WTC11 (cell line): ENCODE results near the gene STARD7. TPM values are rescaled to one million over a fixed set of nuclear protein-coding genes. Genes with fewer than 3 reads are reported as not detected.

Source experiments
- ATAC-seq: fragments of 200-7000 bp; cut with Tn5 transposase; 2 replicates; pipeline ENCODE4 v1.10.0; 2021; ENCODE audit warnings: mild to moderate bottlenecking, moderate library complexity
- CTCF ChIA-PET: fragments of 300-600 bp; sonication (Branson Sonifier 250); formaldehyde crosslinking; loops from one replicate; lab custom pipeline; 2021; ENCODE audit warnings: antibody characterized with exemption; lab: Charles Lee
- POLR2A ChIA-PET: fragments of 350-600 bp; sonication (Branson Sonifier 250); formaldehyde crosslinking; loops from one replicate; lab custom pipeline; 2021; ENCODE audit warnings: antibody characterized with exemption; lab: Charles Lee
- DNase-seq: peaks from one replicate; pipeline ENCODE4 v3.0.0; 2021; ENCODE audit warnings: low spot score
- H3K27ac Mint-ChIP-seq: 2 replicates; pipeline ENCODE4 v1.8.0; 2021; ENCODE audit warnings: mixed read lengths
- H3K27me3 Mint-ChIP-seq: 2 replicates; pipeline ENCODE4 v1.8.0; 2021; ENCODE audit warnings: low read depth, mild to moderate bottlenecking, moderate library complexity, mixed read lengths
- H3K36me3 Mint-ChIP-seq: 2 replicates; pipeline ENCODE4 v1.8.0; 2021; ENCODE audit warnings: mixed read lengths
- H3K4me1 Mint-ChIP-seq: 2 replicates; pipeline ENCODE4 v1.8.0; 2022; ENCODE audit warnings: mixed read lengths
- H3K4me3 Mint-ChIP-seq: 2 replicates; pipeline ENCODE4 v1.8.0; 2021; ENCODE audit warnings: mild to moderate bottlenecking, moderate library complexity, mixed read lengths
- H3K9me3 Mint-ChIP-seq: 2 replicates; pipeline ENCODE4 v1.8.0; 2021; ENCODE audit warnings: mixed read lengths
- CREB1 ChIP-seq: sonication (generic); formaldehyde crosslinking; IDR thresholded peaks from 2 replicates; pipeline ENCODE4 v1.8.0; 2023; ENCODE audit warnings: mild to moderate bottlenecking, missing genetic modification reagents
- CTCF ChIP-seq: fragments of 200-600 bp; IDR thresholded peaks from 2 replicates; pipeline ENCODE4 v1.8.0; 2022; ENCODE audit warnings: antibody characterized with exemption
- E2F5 ChIP-seq: sonication (generic); formaldehyde crosslinking; IDR thresholded peaks from 2 replicates; pipeline ENCODE4 v1.8.1; 2022; ENCODE audit warnings: mild to moderate bottlenecking, moderate library complexity, missing genetic modification reagents
- ESRRA ChIP-seq: sonication (generic); formaldehyde crosslinking; IDR thresholded peaks from 2 replicates; pipeline ENCODE4 v1.8.1; 2022; ENCODE audit warnings: mild to moderate bottlenecking, missing genetic modification reagents, borderline replicate concordance
- FOXP4 ChIP-seq: sonication (generic); formaldehyde crosslinking; IDR thresholded peaks from 2 replicates; pipeline ENCODE4 v1.8.0; 2022; ENCODE audit warnings: mild to moderate bottlenecking, missing genetic modification reagents
- GRHL2 ChIP-seq: fragments of 250-450 bp; sonication (Bioruptor Pico); IDR thresholded peaks from 2 replicates; pipeline ENCODE4 v1.8.0; 2022; ENCODE audit warnings: mild to moderate bottlenecking, moderate library complexity; ENCODE audit not compliant: insufficient replicate concordance, severe bottlenecking
- GTF2I ChIP-seq: fragments of 250-450 bp; sonication (Bioruptor Pico); conservative IDR thresholded peaks from 2 replicates; pipeline ENCODE4 v1.4.0; 2021; ENCODE audit warnings: mild to moderate bottlenecking
- HMGA2 ChIP-seq: fragments of 250-450 bp; sonication (Bioruptor Pico); IDR thresholded peaks from 2 replicates; pipeline ENCODE4 v1.4.0; 2021; ENCODE audit warnings: mild to moderate bottlenecking, moderate library complexity
- HMGXB4 ChIP-seq: sonication (generic); formaldehyde crosslinking; IDR thresholded peaks from 2 replicates; pipeline ENCODE4 v1.8.1; 2023; ENCODE audit warnings: mild to moderate bottlenecking, moderate library complexity, missing genetic modification reagents
- MYBL2 ChIP-seq: sonication (generic); formaldehyde crosslinking; IDR thresholded peaks from 2 replicates; pipeline ENCODE4 v1.8.1; 2023; ENCODE audit warnings: mild to moderate bottlenecking, moderate library complexity, missing genetic modification reagents
- NFATC4 ChIP-seq: fragments of 250-450 bp; sonication (Bioruptor Pico); IDR thresholded peaks from 2 replicates; pipeline ENCODE4 v1.9.0; 2021; ENCODE audit warnings: mild to moderate bottlenecking
- NR1H2 ChIP-seq: sonication (generic); formaldehyde crosslinking; IDR thresholded peaks from 2 replicates; pipeline ENCODE4 v1.9.0; 2021; ENCODE audit warnings: mild to moderate bottlenecking, moderate library complexity, missing genetic modification reagents
- NR2C2 ChIP-seq: sonication (generic); formaldehyde crosslinking; IDR thresholded peaks from 2 replicates; pipeline ENCODE4 v1.8.0; 2022; ENCODE audit warnings: mild to moderate bottlenecking, missing genetic modification reagents
- PRDM15 ChIP-seq: sonication (generic); formaldehyde crosslinking; IDR thresholded peaks from 2 replicates; pipeline ENCODE4 v1.8.0; 2022; ENCODE audit warnings: missing genetic modification reagents
- SMAD3 ChIP-seq: sonication (generic); formaldehyde crosslinking; IDR thresholded peaks from 2 replicates; pipeline ENCODE4 v1.8.0; 2022; ENCODE audit warnings: missing genetic modification reagents, mild to moderate bottlenecking, borderline replicate concordance
- TEAD1 ChIP-seq: sonication (generic); formaldehyde crosslinking; IDR thresholded peaks from 2 replicates; pipeline ENCODE4 v1.8.0; 2022; ENCODE audit warnings: mild to moderate bottlenecking, missing genetic modification reagents
- ZBTB21 ChIP-seq: sonication (generic); formaldehyde crosslinking; IDR thresholded peaks from 2 replicates; pipeline ENCODE4 v1.8.1; 2023; ENCODE audit warnings: mild to moderate bottlenecking, missing genetic modification reagents, borderline replicate concordance
- ZBTB43 ChIP-seq: sonication (generic); formaldehyde crosslinking; IDR thresholded peaks from 2 replicates; pipeline ENCODE4 v1.8.1; 2023; ENCODE audit warnings: mild to moderate bottlenecking, missing genetic modification reagents
- ZNF423 ChIP-seq: fragments of 250-450 bp; sonication (Bioruptor Pico); IDR thresholded peaks from 2 replicates; pipeline ENCODE4 v2.1.2; 2022; ENCODE audit warnings: mild to moderate bottlenecking, moderate library complexity
- ZNF425 ChIP-seq: fragments of 250-450 bp; sonication (Bioruptor Pico); conservative IDR thresholded peaks from 2 replicates; pipeline ENCODE4 v1.9.0; 2021; ENCODE audit warnings: mild to moderate bottlenecking
- total RNA-seq: library from RNA; stranded (reverse); gene quantifications from 3 replicates; pipeline ENCODE4 v1.2.3, GENCODE V29; 2021

STARD7 gene
- total RNA-seq, 1 experiment from 2014 or later: 217 TPM

GRCh38 chr2:96233880-96234316 is 25.3 kb upstream of the STARD7 start (continued):
- TF ChIP-seq PRDM15 (CRISPR knock-in tag): no peak
- TF ChIP-seq NR1H2 (CRISPR knock-in tag): no peak

- Mint-ChIP-seq H3K9me3 (no peaks in the 10 kb centered on the region), H3K27ac (no peak overlapping the region)
- no peak for ATAC-seq
These were observed 24.8 kb upstream of the STARD7 start for GRCh38 chr2:96233436-96233835.

More at GRCh38 chr2:96233436-96233835, 24.8 kb upstream of the STARD7 start:
- no peak for DNase-seq
- no peaks in the 10 kb centered on the region for H3K36me3 Mint-ChIP-seq
- CTCF ChIA-PET: interaction anchor here (1.3 to 2.1 kb wide), 4 partner anchors 59 to 117 kb away, joined by 4 to 7 read pairs (median 4); partner anchors contain the start of gene ASTL
- TF ChIP-seq E2F5 (CRISPR knock-in tag): no peak
- no peak for TF ChIP-seq ZNF425 (CRISPR knock-in tag)
- no peak for TF ChIP-seq TEAD1 (CRISPR knock-in tag)
- no peak for TF ChIP-seq GTF2I (CRISPR knock-in tag)
- TF ChIP-seq FOXP4 (CRISPR knock-in tag): no peak
- no peak for TF ChIP-seq NR2C2 (CRISPR knock-in tag)
- no peak for TF ChIP-seq ZBTB21 (CRISPR knock-in tag)
- TF ChIP-seq GRHL2 (CRISPR knock-in tag): no peak
- TF ChIP-seq SMAD3 (CRISPR knock-in tag): no peak
- TF ChIP-seq ESRRA (CRISPR knock-in tag): no peak
- TF ChIP-seq ZNF423 (CRISPR knock-in tag): no peak
- TF ChIP-seq NFATC4 (CRISPR knock-in tag): no peak
- TF ChIP-seq HMGA2: no peak
- no peak for TF ChIP-seq ZBTB43 (CRISPR knock-in tag)
- TF ChIP-seq CREB1: no peak
- TF ChIP-seq HMGXB4 (CRISPR knock-in tag): no peak
- no peak for TF ChIP-seq MYBL2 (CRISPR knock-in tag)
- TF ChIP-seq CTCF: no peak
- TF ChIP-seq, all 79 proteins: peak for 0
- no peaks in the 10 kb centered on the region for H3K27me3 Mint-ChIP-seq
- POLR2A ChIA-PET: no interaction called here
- no peak overlapping the region for H3K4me3 Mint-ChIP-seq
- peaks cover 5% of the 10 kb centered on the region; the same call in 1 of the 2 replicates for H3K4me1 Mint-ChIP-seq
